H9 (cell line): ENCODE results near the gene CAPN9. TPM values are rescaled to one million over a fixed set of nuclear protein-coding genes. Genes with fewer than 3 reads are reported as not detected.

Source experiments
- DNase-seq: peaks from one replicate; pipeline ENCODE4 v3.0.0-alpha.2; 2017
- H2AFZ ChIP-seq: one replicate; pipeline ENCODE4 v1.6.1; 2013; ENCODE audit warnings: mild to moderate bottlenecking, low read length, control low read depth, moderate library complexity
- H2AK5ac ChIP-seq: 2 replicates; pipeline ENCODE4 v1.6.1; 2013; ENCODE audit warnings: low read length, control low read depth, mixed read lengths; ENCODE audit not compliant: insufficient read length
- H2BK120ac ChIP-seq: one replicate; pipeline ENCODE4 v1.6.1; 2013; ENCODE audit warnings: low read depth, mild to moderate bottlenecking, low read length, control low read depth, inconsistent platforms; ENCODE audit not compliant: poor library complexity, severe bottlenecking
- H2BK12ac ChIP-seq: 2 replicates; pipeline ENCODE4 v1.6.1; 2013; ENCODE audit warnings: low read length, control low read depth, mixed read lengths, low read depth; ENCODE audit not compliant: insufficient read length
- H2BK15ac ChIP-seq: 2 replicates; pipeline ENCODE4 v1.6.1; 2013; ENCODE audit warnings: low read depth, low read length, control low read depth
- H2BK20ac ChIP-seq: one replicate; pipeline ENCODE4 v1.6.1; 2013; ENCODE audit warnings: low read depth, mild to moderate bottlenecking, low read length, control low read depth, inconsistent platforms; ENCODE audit not compliant: poor library complexity, severe bottlenecking
- H2BK5ac ChIP-seq: 2 replicates; pipeline ENCODE4 v1.6.1; 2013; ENCODE audit warnings: low read length, control low read depth, mixed read lengths; ENCODE audit not compliant: insufficient read length
- H3K14ac ChIP-seq: 2 replicates; pipeline ENCODE4 v1.6.1; 2013; ENCODE audit warnings: low read length, control low read depth; ENCODE audit not compliant: insufficient read depth
- H3K18ac ChIP-seq: 2 replicates; pipeline ENCODE4 v1.6.1; 2013; ENCODE audit warnings: low read depth, mild to moderate bottlenecking, mixed read lengths, low read length, control low read depth; ENCODE audit not compliant: insufficient read length
- H3K23ac ChIP-seq: 2 replicates; pipeline ENCODE4 v1.6.1; 2013; ENCODE audit warnings: low read length, control low read depth, mixed read lengths, low read depth; ENCODE audit not compliant: insufficient read length
- H3K23me2 ChIP-seq: 2 replicates; pipeline ENCODE4 v1.6.1; 2013; ENCODE audit warnings: low read depth, mild to moderate bottlenecking, mixed read lengths, low read length, control low read depth; ENCODE audit not compliant: insufficient read length, poor library complexity, severe bottlenecking
- H3K27ac ChIP-seq: 2 replicates; pipeline ENCODE4 v1.5.1; 2013; ENCODE audit warnings: low read length, control low read depth, mixed read lengths, low read depth; ENCODE audit not compliant: insufficient read length
- H3K27me3 ChIP-seq: 2 replicates; pipeline ENCODE4 v1.6.1; 2013; ENCODE audit warnings: low read length, control low read depth, inconsistent platforms; ENCODE audit not compliant: insufficient read depth
- H3K4ac ChIP-seq: 2 replicates; pipeline ENCODE4 v1.6.1; 2013; ENCODE audit warnings: low read depth, mild to moderate bottlenecking, control low read depth, inconsistent platforms, low read length, moderate library complexity
- H3K4me1 ChIP-seq: 2 replicates; pipeline ENCODE4 v1.6.1; 2013; ENCODE audit warnings: low read length, control low read depth, inconsistent platforms; ENCODE audit not compliant: insufficient read depth
- H3K4me2 ChIP-seq: 2 replicates; pipeline ENCODE4 v1.6.1; 2013; ENCODE audit warnings: low read length, control low read depth, mixed read lengths; ENCODE audit not compliant: insufficient read length, insufficient read depth
- H3K56ac ChIP-seq: 2 replicates; pipeline ENCODE4 v1.6.1; 2013; ENCODE audit warnings: low read depth, mild to moderate bottlenecking, mixed read lengths, low read length, control low read depth; ENCODE audit not compliant: insufficient read length
- H3K79me1 ChIP-seq: 2 replicates; pipeline ENCODE4 v1.6.1; 2013; ENCODE audit warnings: low read depth, mild to moderate bottlenecking, moderate library complexity, low read length, control low read depth, inconsistent platforms; ENCODE audit not compliant: insufficient read depth, poor library complexity, severe bottlenecking
- H3K79me2 ChIP-seq: 2 replicates; pipeline ENCODE4 v1.6.1; 2013; ENCODE audit warnings: low read length, control low read depth, inconsistent platforms; ENCODE audit not compliant: insufficient read depth
- H3K9ac ChIP-seq: 2 replicates; pipeline ENCODE4 v1.6.1; 2013; ENCODE audit warnings: low read length, control low read depth, mixed read lengths; ENCODE audit not compliant: insufficient read length; ENCODE audit errors: extremely low read depth
- H3K9me3 ChIP-seq: one replicate; pipeline ENCODE4 v1.6.1; 2013; ENCODE audit warnings: low read depth, low read length, inconsistent platforms; ENCODE audit not compliant: control insufficient read depth
- H3T11ph ChIP-seq: one replicate; pipeline ENCODE4 v1.6.1; 2013; ENCODE audit warnings: mild to moderate bottlenecking, low read length, control low read depth, inconsistent platforms
- H4K20me1 ChIP-seq: one replicate; pipeline ENCODE4 v1.6.1; 2013; ENCODE audit not compliant: control insufficient read depth, insufficient read length, insufficient read depth
- H4K5ac ChIP-seq: 2 replicates; pipeline ENCODE4 v1.6.1; 2013; ENCODE audit warnings: low read depth, mild to moderate bottlenecking, mixed read lengths, low read length, control low read depth; ENCODE audit not compliant: insufficient read length
- H4K8ac ChIP-seq: replicated peaks from 2 replicates; pipeline ENCODE4 v1.6.1; 2013; ENCODE audit warnings: low read length, control low read depth, mixed read lengths, low read depth; ENCODE audit not compliant: insufficient read length
- H4K91ac ChIP-seq: 2 replicates; pipeline ENCODE4 v1.6.1; 2013; ENCODE audit warnings: low read depth, mild to moderate bottlenecking, moderate library complexity, mixed read lengths, low read length, control low read depth; ENCODE audit not compliant: insufficient read length
- H3K27ac Mint-ChIP-seq, 3 experiments: 2 replicates in 2 of 3; 3 replicates in 1 of 3; pipeline ENCODE4 v1.8.0; 2020 to 2021; ENCODE audit warnings: mixed read lengths in 3 of 3, mild to moderate bottlenecking in 1 of 3, moderate library complexity in 1 of 3
- H3K27me3 Mint-ChIP-seq: 2 replicates; pipeline ENCODE4 v1.8.0; 2021; ENCODE audit warnings: low read depth, mild to moderate bottlenecking, moderate library complexity, mixed read lengths
- H3K36me3 Mint-ChIP-seq, 3 experiments: 2 replicates in 2 of 3; 3 replicates in 1 of 3; pipeline ENCODE4 v1.8.0; 2020 to 2021; ENCODE audit warnings: low read depth in 3 of 3, mixed read lengths in 3 of 3; ENCODE audit not compliant: insufficient read depth in 1 of 3
- H3K4me1 Mint-ChIP-seq, 2 experiments: 2 replicates each; pipeline ENCODE4 v1.8.0; 2020; ENCODE audit warnings: mixed read lengths in 2 of 2
- H3K4me3 Mint-ChIP-seq, 2 experiments: 2 replicates in 1 of 2; 3 replicates in 1 of 2; pipeline ENCODE4 v1.8.0; 2020 to 2021; ENCODE audit warnings: mild to moderate bottlenecking in 2 of 2, mixed read lengths in 2 of 2, moderate library complexity in 1 of 2
- H3K9me3 Mint-ChIP-seq, 2 experiments: 2 replicates in 1 of 2; 3 replicates in 1 of 2; pipeline ENCODE4 v1.8.0; 2020; ENCODE audit warnings: mild to moderate bottlenecking in 2 of 2, mixed read lengths in 2 of 2, moderate library complexity in 1 of 2
- CTCF ChIP-seq: fragments of 200-600 bp; sonication (generic); conservative IDR thresholded peaks from 3 replicates; pipeline ENCODE4 v1.8.0; 2021; ENCODE audit warnings: antibody characterized with exemption, mild to moderate bottlenecking
- WGBS: extraction: QIAGEN DNeasy Blood & Tissue Kit; methylation state at CpG from one replicate; pipeline ENCODE4 v1.1.7; 2013; ENCODE audit warnings: missing lambda C conversion rate, low lambda C conversion rate, mixed read lengths; ENCODE audit not compliant: insufficient read length; ENCODE audit errors: extremely low coverage; 5-methylcytosine and 5-hydroxymethylcytosine counted together
- total RNA-seq: library from RNA; stranded (reverse); gene quantifications from 2 replicates; pipeline ENCODE4 v1.2.1, GENCODE V29; 2021

Gene CAPN9
- total RNA-seq, 1 experiment from 2014 or later = 0.22 TPM

GRCh38 chr1:230703679-230704385 is 43.4 kb upstream of the CAPN9 start:
- H3K23ac ChIP-seq = no peak overlapping the region
- H3K9ac ChIP-seq = no peak overlapping the region
- H3K27ac ChIP-seq = no peak overlapping the region
- H3K4ac ChIP-seq = no peak overlapping the region
- no peak overlapping the region for H2BK12ac ChIP-seq
- Mint-ChIP-seq H3K27ac (no peak overlapping the region), H3K27me3 (peaks cover 36% of the 10 kb centered on the region), H3K9me3 (no peaks in the 10 kb centered on the region), H3K36me3 (no peaks in the 10 kb centered on the region), H3K4me1 (peaks cover 5 to 9% of the 10 kb centered on the region in 2 experiments; a peak in 2 of 4 replicates), H3K4me3 (no peak overlapping the region)
- no peak overlapping the region for H2AK5ac ChIP-seq
- H4K91ac ChIP-seq = no peak overlapping the region
- H3K9me3 ChIP-seq = no peaks in the 10 kb centered on the region
- no peak overlapping the region for H3K18ac ChIP-seq
- H3K14ac ChIP-seq = no peak overlapping the region; the same call in 1 of the 2 replicates
- no peak overlapping the region for H2BK120ac ChIP-seq
- H3K79me1 ChIP-seq = no peaks in the 10 kb centered on the region
- no peak overlapping the region for H2BK20ac ChIP-seq
- H4K5ac ChIP-seq = no peak overlapping the region
- H3K79me2 ChIP-seq = no peaks in the 10 kb centered on the region
- no peak overlapping the region for H2BK5ac ChIP-seq
- H3K56ac ChIP-seq = no peak overlapping the region
- no peaks in the 10 kb centered on the region for H3K27me3 ChIP-seq
- H2BK15ac ChIP-seq = no peak overlapping the region
- no peak overlapping the region for H3T11ph ChIP-seq
- H4K20me1 ChIP-seq = no peaks in the 10 kb centered on the region
- no peaks in the 10 kb centered on the region for H3K23me2 ChIP-seq
- H4K8ac ChIP-seq = no peak overlapping the region
- TF ChIP-seq CTCF = no peak
- no peak overlapping the region for H2AFZ ChIP-seq
- H3K4me2 ChIP-seq = no peak overlapping the region
- no CpG with 5 or more reads among the region's 8 CpGs for WGBS
- no peak for DNase-seq
- no peaks in the 10 kb centered on the region for H3K4me1 ChIP-seq
